Measurements from ENCODE around the gene CSMD2. TPM values are rescaled to one million over a fixed set of nuclear protein-coding genes. Genes with fewer than 3 reads are reported as not detected.

CSMD2 gene
- total RNA-seq, 4 donors from 2014 or later: 0.60 to 2.5 (median 1.2) TPM

DNA sequence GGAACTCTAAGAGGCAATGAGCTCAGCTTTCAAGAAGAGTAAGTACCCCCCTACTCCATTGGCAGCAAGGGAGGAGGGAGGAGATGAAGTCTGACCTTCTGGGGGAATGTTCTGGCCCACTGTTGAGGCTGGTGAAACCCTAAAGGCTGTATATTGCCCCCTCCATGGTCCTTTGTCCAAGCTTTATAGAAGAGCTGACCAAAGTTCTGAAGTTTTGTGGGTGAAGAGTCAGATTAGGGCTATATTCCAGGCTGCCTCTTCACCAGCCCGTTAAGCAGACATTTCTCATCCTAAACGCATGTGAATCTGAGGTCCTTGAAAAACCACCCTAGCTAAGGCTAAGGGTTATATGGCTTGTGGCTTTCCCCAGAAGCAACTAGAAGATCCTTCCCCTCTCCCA, 13.0 kb upstream of the CSMD2 start:
- Histone ChIP-seq H3K4me1 (no peaks in the 10 kb centered on the region), H3K36me3 (no peaks in the 10 kb centered on the region), H3K4me3 (no peak overlapping the region), H3K27me3 (peaks cover 0 to 32% of the 10 kb centered on the region in 2 donors), H3K27ac (no peak overlapping the region), H3K9me3 (no peaks in the 10 kb centered on the region)
- 42 to 60% methylated on average over 2 of the region's 2 CpGs for WGBS, 2 donors
- TF ChIP-seq POLR2A (IDR thresholded peaks at IDR 0.05) (no peak), EP300 (IDR thresholded peaks at IDR 0.05) (no peak)
- TF ChIP-seq, protein P1, sequence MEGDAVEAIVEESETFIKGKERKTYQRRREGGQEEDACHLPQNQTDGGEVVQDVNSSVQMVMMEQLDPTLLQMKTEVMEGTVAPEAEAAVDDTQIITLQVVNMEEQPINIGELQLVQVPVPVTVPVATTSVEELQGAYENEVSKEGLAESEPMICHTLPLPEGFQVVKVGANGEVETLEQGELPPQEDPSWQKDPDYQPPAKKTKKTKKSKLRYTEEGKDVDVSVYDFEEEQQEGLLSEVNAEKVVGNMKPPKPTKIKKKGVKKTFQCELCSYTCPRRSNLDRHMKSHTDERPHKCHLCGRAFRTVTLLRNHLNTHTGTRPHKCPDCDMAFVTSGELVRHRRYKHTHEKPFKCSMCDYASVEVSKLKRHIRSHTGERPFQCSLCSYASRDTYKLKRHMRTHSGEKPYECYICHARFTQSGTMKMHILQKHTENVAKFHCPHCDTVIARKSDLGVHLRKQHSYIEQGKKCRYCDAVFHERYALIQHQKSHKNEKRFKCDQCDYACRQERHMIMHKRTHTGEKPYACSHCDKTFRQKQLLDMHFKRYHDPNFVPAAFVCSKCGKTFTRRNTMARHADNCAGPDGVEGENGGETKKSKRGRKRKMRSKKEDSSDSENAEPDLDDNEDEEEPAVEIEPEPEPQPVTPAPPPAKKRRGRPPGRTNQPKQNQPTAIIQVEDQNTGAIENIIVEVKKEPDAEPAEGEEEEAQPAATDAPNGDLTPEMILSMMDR (IDR thresholded peaks at IDR 0.05): no peak
- DNase-seq (ENCODE audit: low spot score in 2 of 2): no peak

DNA sequence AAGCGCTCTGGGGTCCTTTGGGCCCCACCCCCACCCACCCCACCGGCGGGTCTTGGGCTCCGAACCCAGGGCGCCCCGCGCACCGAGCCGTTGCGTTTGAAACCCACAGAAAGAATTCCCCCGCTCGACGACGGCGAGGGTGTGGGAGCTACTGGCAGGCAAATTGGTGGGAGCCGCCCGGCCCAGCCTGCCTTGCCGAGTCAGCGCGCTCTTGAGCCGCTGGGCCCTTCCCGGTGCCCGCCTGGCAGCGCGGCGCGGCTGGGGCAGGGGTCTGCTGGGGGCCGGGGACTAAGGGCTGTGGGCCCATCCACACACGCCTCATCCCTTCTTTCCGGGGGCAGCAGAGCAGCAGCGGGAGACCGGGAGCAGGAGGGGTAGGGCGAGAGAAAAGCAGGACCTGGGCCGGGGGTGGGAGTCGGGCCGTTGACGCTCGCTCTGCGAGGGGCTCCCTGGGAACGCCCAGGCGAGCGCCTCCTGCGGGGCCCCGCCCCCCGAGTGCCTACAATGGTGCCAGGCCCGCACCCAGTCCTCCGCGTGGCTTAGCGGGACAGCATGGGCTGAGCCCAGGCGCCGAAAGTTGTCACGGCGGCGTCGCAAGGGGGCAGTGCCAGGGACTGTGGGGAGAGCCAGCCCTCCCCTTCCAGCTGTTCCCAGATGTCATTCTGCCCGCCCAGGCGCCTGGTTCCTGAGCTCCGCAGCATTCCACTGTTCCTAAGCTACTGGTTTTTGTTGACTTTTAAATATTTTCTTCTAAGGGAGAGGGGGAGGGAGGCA, 12.0 kb upstream of the CSMD2 start, which contains the start of gene C1orf94:
C1orf94 (plus strand) TSS at position 78 of the 774 bp plus-strand sequence. CDS start 883 bp downstream, outside the sequence.
- H3K4me1 ChIP-seq: no peaks in the 10 kb centered on the region
- 2 to 3% methylated on average over 23 to 24 of the region's 58 CpGs for WGBS, 2 donors
- DNase-seq (ENCODE audit: low spot score in 2 of 2): no peak
- H3K9me3 ChIP-seq: no peaks in the 10 kb centered on the region
- peaks cover 0 to 32% of the 10 kb centered on the region in 2 donors for H3K27me3 ChIP-seq
- no peak within 1 kb of the TSS for H3K4me3 ChIP-seq
- no peak for TF ChIP-seq POLR2A (IDR thresholded peaks at IDR 0.05)
- TF ChIP-seq EP300 (IDR thresholded peaks at IDR 0.05): no peak
- TF ChIP-seq, protein P1 (IDR thresholded peaks at IDR 0.05): no peak
- no peaks in the 10 kb centered on the region for H3K36me3 ChIP-seq
- no peak within 1 kb of the TSS for H3K27ac ChIP-seq

DNA sequence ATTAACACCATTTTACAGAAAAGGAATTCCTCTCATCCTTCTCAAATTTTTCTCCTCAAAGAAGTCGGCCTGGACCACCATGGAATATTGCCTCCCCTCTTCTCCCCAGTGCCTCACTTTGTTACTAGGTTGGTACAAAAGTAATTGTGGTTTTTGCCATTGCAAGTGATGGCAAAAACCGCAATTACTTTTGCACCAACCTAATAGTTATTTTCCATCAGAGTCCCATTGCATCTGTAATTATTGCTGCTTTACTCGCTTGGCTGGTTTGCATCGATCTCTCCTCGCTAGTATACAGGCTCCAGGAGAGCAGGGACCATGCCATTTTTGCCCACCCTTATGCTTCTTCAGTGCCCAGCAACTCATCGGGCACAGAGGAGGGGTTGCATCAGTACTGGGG, 10.7 kb upstream of the CSMD2 start:
- no peak overlapping the region for H3K27ac ChIP-seq
- no peaks in the 10 kb centered on the region for H3K36me3 ChIP-seq
- WGBS, 2 donors: 90 to 95% methylated on average over 6 of the region's 6 CpGs

GRCh38 chr1:34167389-34167788, 2.4 kb upstream of the CSMD2 start:
- TF ChIP-seq, protein P1 (IDR thresholded peaks at IDR 0.05): no peak
- TF ChIP-seq EP300 (IDR thresholded peaks at IDR 0.05) (no peak), POLR2A (IDR thresholded peaks at IDR 0.05) (no peak)
- Histone ChIP-seq H3K4me1 (peaks cover 0 to 50% (median 14%) of the 10 kb centered on the region in 4 donors), H3K36me3 (no peaks in the 10 kb centered on the region), H3K27ac (no peak overlapping the region), H3K9me3 (no peaks in the 10 kb centered on the region), H3K4me3 (no peak overlapping the region), H3K27me3 (peaks cover 0 to 57% of the 10 kb centered on the region in 2 donors)
- 34 to 37% methylated on average over 12 to 13 of the region's 13 CpGs for WGBS, 2 donors
- no peak for DNase-seq (ENCODE audit: low spot score in 2 of 2)

More for the DNA sequence above, 10.7 kb upstream of the CSMD2 start:
- TF ChIP-seq POLR2A (IDR thresholded peaks at IDR 0.05) (no peak), EP300 (IDR thresholded peaks at IDR 0.05) (no peak)
- TF ChIP-seq, protein P1 (IDR thresholded peaks at IDR 0.05): no peak
- Histone ChIP-seq H3K4me1 (no peaks in the 10 kb centered on the region), H3K4me3 (no peak overlapping the region), H3K27me3 (peaks cover 0 to 37% of the 10 kb centered on the region in 2 donors), H3K9me3 (no peaks in the 10 kb centered on the region)
- no peak for DNase-seq (ENCODE audit: low spot score in 2 of 2)

GRCh38 chr1:34166625-34167361, 1.8 kb upstream of the CSMD2 start:
- peaks cover 0 to 63% of the 10 kb centered on the region in 2 donors for H3K27me3 ChIP-seq
- H3K4me3 ChIP-seq: peak overlapping the region in 3 of 4 donors; percentile 2 to 33 (median 16)
- no peaks in the 10 kb centered on the region for H3K36me3 ChIP-seq
- H3K9me3 ChIP-seq: no peaks in the 10 kb centered on the region
- WGBS, 2 donors: 5 to 8% methylated on average over 13 to 21 of the region's 24 CpGs
- H3K4me1 ChIP-seq: peaks cover 0 to 51% (median 14%) of the 10 kb centered on the region in 4 donors
- TF ChIP-seq, protein P1 (IDR thresholded peaks at IDR 0.05): no peak
- TF ChIP-seq POLR2A (IDR thresholded peaks at IDR 0.05) (peak in 1 of 2 donors; percentile 9), EP300 (IDR thresholded peaks at IDR 0.05) (no peak)
- DNase-seq (ENCODE audit: low spot score in 2 of 2): no peak
- no peak overlapping the region for H3K27ac ChIP-seq
